Neuronal stem cell (in vitro differentiated cells): ENCODE measurements around the gene PSMG4.

ENCODE experiments used
- DNase-seq: peaks from one replicate; pipeline ENCODE4 v3.0.0-alpha.2; 2013; ENCODE audit warnings: low spot score
- H2AFZ ChIP-seq: one replicate; pipeline ENCODE4 v1.6.1; 2013; ENCODE audit warnings: mild to moderate bottlenecking, low read length, inconsistent platforms
- H2AK5ac ChIP-seq: 2 replicates; pipeline ENCODE4 v1.6.1; 2013; ENCODE audit warnings: low read depth, mild to moderate bottlenecking, inconsistent platforms, low read length, moderate library complexity, mixed read lengths
- H2BK120ac ChIP-seq: 2 replicates; pipeline ENCODE4 v1.6.1; 2013; ENCODE audit warnings: low read depth, mild to moderate bottlenecking, inconsistent platforms, low read length, moderate library complexity, mixed read lengths
- H2BK12ac ChIP-seq: one replicate; pipeline ENCODE4 v1.6.1; 2013; ENCODE audit warnings: low read length, inconsistent platforms
- H2BK15ac ChIP-seq: 2 replicates; pipeline ENCODE4 v1.6.1; 2013; ENCODE audit warnings: mild to moderate bottlenecking, low read length, inconsistent platforms, mixed read lengths
- H2BK5ac ChIP-seq: one replicate; pipeline ENCODE4 v1.6.1; 2013; ENCODE audit warnings: inconsistent platforms, mild to moderate bottlenecking, low read length, moderate library complexity
- H3K14ac ChIP-seq: one replicate; pipeline ENCODE4 v1.6.1; 2013; ENCODE audit warnings: low read length, inconsistent platforms
- H3K18ac ChIP-seq: 2 replicates; pipeline ENCODE4 v1.6.1; 2013; ENCODE audit warnings: low read length, inconsistent platforms
- H3K23ac ChIP-seq: 2 replicates; pipeline ENCODE4 v1.6.1; 2013; ENCODE audit warnings: low read depth, mild to moderate bottlenecking, mixed read lengths, low read length, inconsistent platforms; ENCODE audit not compliant: poor library complexity
- H3K27ac ChIP-seq: replicated peaks from 3 replicates; pipeline ENCODE4 v1.5.1; 2013; ENCODE audit warnings: low read length, inconsistent platforms
- H3K27me3 ChIP-seq, 3 experiments: 2 replicates each; pipeline ENCODE4 v1.6.1; 2013; ENCODE audit warnings: low read length in 3 of 3, mild to moderate bottlenecking in 2 of 3, inconsistent platforms in 1 of 3, low read depth in 1 of 3, mixed read lengths in 1 of 3, moderate library complexity in 1 of 3; ENCODE audit not compliant: control insufficient read depth in 3 of 3, insufficient read depth in 3 of 3
- H3K36me3 ChIP-seq, 2 donors: replicated peaks in 1 of 2; 2 replicates each; pipeline ENCODE4 v1.6.1; 2013; ENCODE audit warnings: low read length in 2 of 2; ENCODE audit not compliant: control insufficient read depth in 2 of 2, insufficient read depth in 2 of 2
- H3K4ac ChIP-seq: 2 replicates; pipeline ENCODE4 v1.6.1; 2013; ENCODE audit warnings: inconsistent platforms, mild to moderate bottlenecking, low read length, moderate library complexity
- H3K4me1 ChIP-seq, 2 donors: 1 replicate in 1 of 2; 2 replicates in 1 of 2; pipeline ENCODE4 v1.6.1; 2013; ENCODE audit warnings: low read length in 2 of 2, low read depth in 1 of 2; ENCODE audit not compliant: control insufficient read depth in 2 of 2, insufficient read depth in 1 of 2
- H3K4me2 ChIP-seq: one replicate; pipeline ENCODE4 v1.6.1; 2013; ENCODE audit warnings: mild to moderate bottlenecking, low read length, inconsistent platforms; ENCODE audit not compliant: insufficient read depth, poor library complexity, severe bottlenecking
- H3K4me3 ChIP-seq, 2 donors: 2 replicates each; pipeline ENCODE4 v1.5.1; 2013; ENCODE audit warnings: low read length in 2 of 2, mild to moderate bottlenecking in 2 of 2, inconsistent platforms in 1 of 2, moderate library complexity in 1 of 2
- H3K79me1 ChIP-seq: one replicate; pipeline ENCODE4 v1.6.1; 2013; ENCODE audit warnings: low read depth, mild to moderate bottlenecking, inconsistent platforms, low read length, moderate library complexity
- H3K9ac ChIP-seq: one replicate; pipeline ENCODE4 v1.6.1; 2013; ENCODE audit warnings: mild to moderate bottlenecking, low read depth, low read length, inconsistent platforms; ENCODE audit not compliant: poor library complexity
- H3K9me3 ChIP-seq, 2 donors: replicated peaks in 1 of 2; 2 replicates each; pipeline versions ENCODE3 to v1.6.1; 2013; ENCODE audit warnings: low read length in 2 of 2, mild to moderate bottlenecking in 2 of 2, inconsistent platforms in 1 of 2, low read depth in 1 of 2, mixed read lengths in 1 of 2, moderate library complexity in 1 of 2; ENCODE audit not compliant: control insufficient read depth in 2 of 2, insufficient read depth in 1 of 2
- H4K8ac ChIP-seq: one replicate; pipeline ENCODE4 v1.6.1; 2013; ENCODE audit warnings: low read depth, mild to moderate bottlenecking, inconsistent platforms, low read length, moderate library complexity
- H4K91ac ChIP-seq: one replicate; pipeline ENCODE4 v1.6.1; 2013; ENCODE audit warnings: low read length, low read depth, mild to moderate bottlenecking, inconsistent platforms; ENCODE audit not compliant: poor library complexity
- WGBS, 2 donors: extraction: QIAGEN DNeasy Blood & Tissue Kit; methylation state at CpG; one replicate each; pipeline ENCODE4 v1.1.7; 2013; ENCODE audit warnings: missing lambda C conversion rate in 2 of 2, mixed read lengths in 1 of 2; ENCODE audit not compliant: insufficient read length in 2 of 2, insufficient replicate concordance in 1 of 2; ENCODE audit errors: extremely low coverage in 2 of 2; 5-methylcytosine and 5-hydroxymethylcytosine counted together

PSMG4 gene

GRCh38 chr6:3304500-3305215 is 45.9 kb downstream of the PSMG4 start:
- Histone ChIP-seq H3K4me2 (no peak overlapping the region), H3K4ac (no peak overlapping the region), H2BK12ac (no peak overlapping the region), H3K23ac (no peak overlapping the region), H2AFZ (no peak overlapping the region), H3K27me3 (no peaks in the 10 kb centered on the region), H3K9ac (no peak overlapping the region), H3K18ac (peak overlapping the region; percentile 24), H3K4me3 (no peak overlapping the region), H3K14ac (peak overlapping the region; percentile 47), H3K79me1 (peaks cover 2% of the 10 kb centered on the region), H2BK5ac (no peak overlapping the region), H3K4me1 (peaks cover 0 to 3% of the 10 kb centered on the region in 2 donors), H3K9me3 (peaks cover 0 to 18% of the 10 kb centered on the region in 2 donors), H3K36me3 (peaks cover 0 to 2% of the 10 kb centered on the region in 2 donors), H3K27ac (no peak overlapping the region), H2BK15ac (no peak overlapping the region), H2BK120ac (no peak overlapping the region), H2AK5ac (no peak overlapping the region), H4K8ac (no peak overlapping the region), H4K91ac (no peak overlapping the region)
- WGBS, 2 donors, result no CpG with 5 or more reads among the region's 16 CpGs
- DNase-seq, result no peak

GRCh38 chr6:3305216-3305565 is 46.4 kb downstream of the PSMG4 start:
- Histone ChIP-seq H2AK5ac (no peak overlapping the region), H3K27ac (no peak overlapping the region)

GRCh38 chr6:3305831-3306230 is 47.1 kb downstream of the PSMG4 start:
- H2BK12ac ChIP-seq, result no peak overlapping the region
- DNase-seq, result no peak

More at GRCh38 chr6:3305216-3305565, 46.4 kb downstream of the PSMG4 start:
- H2AFZ ChIP-seq, result no peak overlapping the region
- no peak overlapping the region for H4K91ac ChIP-seq
- no peak overlapping the region for H3K23ac ChIP-seq
- no peak overlapping the region for H4K8ac ChIP-seq
- peaks cover 0 to 2% of the 10 kb centered on the region in 2 donors for H3K36me3 ChIP-seq
- WGBS, 2 donors, result no CpG with 5 or more reads among the region's 8 CpGs
- H3K4me1 ChIP-seq, result peaks cover 0 to 4% of the 10 kb centered on the region in 2 donors
- no peak overlapping the region for H3K4me2 ChIP-seq
- H2BK15ac ChIP-seq, result no peak overlapping the region
- no peak overlapping the region for H3K4me3 ChIP-seq
- H3K14ac ChIP-seq, result no peak overlapping the region
- DNase-seq, result no peak
- no peak overlapping the region for H3K4ac ChIP-seq
- no peaks in the 10 kb centered on the region for H3K27me3 ChIP-seq
- peaks cover 0 to 18% of the 10 kb centered on the region in 2 donors for H3K9me3 ChIP-seq
- no peak overlapping the region for H3K9ac ChIP-seq
- no peak overlapping the region for H2BK5ac ChIP-seq
- H3K18ac ChIP-seq, result no peak overlapping the region
- H2BK12ac ChIP-seq, result no peak overlapping the region
- H2BK120ac ChIP-seq, result no peak overlapping the region
- peaks cover 2% of the 10 kb centered on the region for H3K79me1 ChIP-seq

GRCh38 chr6:3306848-3307247 is 48.1 kb downstream of the PSMG4 start:
- H3K4me3 ChIP-seq, result no peak overlapping the region
- H3K14ac ChIP-seq, result peak overlapping the region; percentile 84
- H3K18ac ChIP-seq, result peak overlapping the region; percentile 40

More at GRCh38 chr6:3305831-3306230, 47.1 kb downstream of the PSMG4 start:
- Histone ChIP-seq H2BK5ac (no peak overlapping the region), H3K79me1 (peaks cover 2% of the 10 kb centered on the region), H3K4ac (no peak overlapping the region), H3K23ac (no peak overlapping the region), H3K9me3 (peaks cover 0 to 18% of the 10 kb centered on the region in 2 donors), H3K18ac (no peak overlapping the region), H3K14ac (no peak overlapping the region), H4K91ac (no peak overlapping the region), H2BK120ac (no peak overlapping the region), H3K27me3 (no peaks in the 10 kb centered on the region), H4K8ac (no peak overlapping the region), H2BK15ac (no peak overlapping the region), H3K9ac (no peak overlapping the region), H2AK5ac (no peak overlapping the region), H3K4me1 (peaks cover 0 to 4% of the 10 kb centered on the region in 2 donors), H3K4me2 (no peak overlapping the region), H3K4me3 (no peak overlapping the region), H2AFZ (no peak overlapping the region), H3K36me3 (peaks cover 0 to 2% of the 10 kb centered on the region in 2 donors), H3K27ac (no peak overlapping the region)
- WGBS, 2 donors, result no CpG with 5 or more reads among the region's 3 CpGs

More at GRCh38 chr6:3306848-3307247, 48.1 kb downstream of the PSMG4 start:
- Histone ChIP-seq H2AK5ac (no peak overlapping the region), H3K27me3 (no peaks in the 10 kb centered on the region), H2BK12ac (peak overlapping the region; percentile 2), H3K9ac (no peak overlapping the region), H3K23ac (no peak overlapping the region), H3K4me1 (peaks cover 0 to 4% of the 10 kb centered on the region in 2 donors), H3K9me3 (peaks cover 0 to 18% of the 10 kb centered on the region in 2 donors), H3K79me1 (peaks cover 2% of the 10 kb centered on the region), H3K36me3 (peaks cover 0 to 2% of the 10 kb centered on the region in 2 donors), H3K27ac (no peak overlapping the region), H2AFZ (no peak overlapping the region), H4K91ac (no peak overlapping the region), H2BK15ac (no peak overlapping the region), H3K4me2 (no peak overlapping the region), H4K8ac (no peak overlapping the region), H3K4ac (no peak overlapping the region), H2BK120ac (no peak overlapping the region), H2BK5ac (peak overlapping the region; percentile 39)
- WGBS, 2 donors, result no CpG with 5 or more reads among the region's 10 CpGs
- DNase-seq, result no peak
